ENCODE results near the gene YEATS2.

YEATS2 gene

DNA sequence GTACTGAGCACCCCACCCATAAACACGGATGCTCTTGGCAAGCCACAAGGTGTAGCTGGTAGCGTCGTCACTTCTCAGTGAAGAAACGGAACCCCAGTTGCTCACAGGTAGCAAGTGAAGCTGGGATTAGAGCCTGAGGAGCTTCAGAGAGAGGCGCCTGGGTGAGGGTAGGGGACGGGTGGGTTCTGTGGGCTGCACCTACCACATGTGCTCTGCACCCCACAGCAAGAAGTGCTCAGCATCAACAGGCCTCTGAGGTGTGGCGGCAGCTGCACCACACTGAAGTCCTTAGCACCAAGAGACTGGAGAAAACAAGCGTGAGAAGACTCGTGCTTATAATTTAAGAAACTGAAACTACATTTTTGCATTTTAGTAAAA lies 118.0 kb downstream of the YEATS2 start:
- DNase-seq = no peak

DNA sequence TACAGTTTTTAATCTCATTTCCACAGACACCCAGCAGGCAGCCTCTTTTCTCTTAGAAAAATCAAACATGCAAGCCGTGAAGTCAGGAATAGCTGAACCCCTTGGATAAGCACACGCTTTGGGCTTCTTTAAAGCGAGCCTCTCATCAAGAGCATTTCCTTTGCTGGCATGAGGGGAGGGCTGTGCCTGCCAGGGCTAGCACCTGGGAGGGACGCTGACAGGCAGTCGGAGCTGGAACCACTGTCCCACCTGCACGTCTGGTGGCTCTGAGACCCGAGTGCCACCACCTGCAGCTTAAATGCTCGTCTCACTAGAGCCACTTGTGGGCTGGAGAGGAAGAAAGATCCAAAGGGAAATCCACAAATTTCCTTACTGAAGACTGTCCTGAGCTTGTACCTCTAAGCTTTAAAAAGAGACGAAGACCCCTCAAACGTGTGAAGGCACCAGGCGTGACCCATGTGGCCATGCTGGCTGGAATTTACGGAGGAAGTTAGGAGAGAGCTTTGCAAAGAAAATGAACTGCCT lies 118.4 kb downstream of the YEATS2 start:
- DNase-seq = no peak

DNA sequence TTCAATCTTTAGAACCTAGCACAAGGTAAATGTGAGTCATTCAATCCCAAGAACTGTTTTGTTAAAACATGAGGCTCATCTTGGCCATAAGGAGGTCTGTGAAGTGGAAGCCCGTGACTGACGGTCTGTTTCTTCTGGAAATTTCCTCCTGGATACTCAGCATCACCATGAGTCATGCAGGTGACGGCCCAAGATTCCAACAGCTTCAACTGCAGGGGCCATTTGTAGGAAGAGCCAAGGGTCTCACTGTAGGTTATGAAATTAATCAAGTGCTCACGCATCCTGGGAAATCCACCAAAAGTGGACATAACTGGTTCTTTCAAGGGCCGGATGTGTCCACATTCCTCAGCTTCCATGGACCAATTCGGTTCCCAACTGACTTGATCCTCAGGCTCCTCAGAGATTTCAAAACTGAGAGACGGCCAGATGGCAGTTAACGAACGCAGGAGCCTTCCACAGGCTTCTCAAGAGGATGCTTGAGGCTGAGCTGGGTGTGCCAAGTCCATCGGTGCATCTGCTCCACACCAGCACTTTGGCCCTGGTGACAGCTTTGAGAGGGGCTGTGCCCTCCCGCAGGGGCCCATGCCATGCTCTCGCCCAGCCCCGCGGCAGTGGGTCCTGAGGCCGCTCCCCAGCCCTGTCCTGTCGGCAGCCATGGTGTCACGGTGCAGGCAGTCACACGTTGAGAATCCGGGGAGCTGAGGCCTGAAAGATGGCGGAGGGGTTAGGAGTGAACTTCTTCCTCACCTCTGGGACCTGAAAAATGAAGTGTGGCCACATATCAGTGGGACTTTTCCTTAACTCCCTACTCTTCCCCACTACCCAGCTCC lies 119.3 kb downstream of the YEATS2 start:
- no peak for DNase-seq

DNA sequence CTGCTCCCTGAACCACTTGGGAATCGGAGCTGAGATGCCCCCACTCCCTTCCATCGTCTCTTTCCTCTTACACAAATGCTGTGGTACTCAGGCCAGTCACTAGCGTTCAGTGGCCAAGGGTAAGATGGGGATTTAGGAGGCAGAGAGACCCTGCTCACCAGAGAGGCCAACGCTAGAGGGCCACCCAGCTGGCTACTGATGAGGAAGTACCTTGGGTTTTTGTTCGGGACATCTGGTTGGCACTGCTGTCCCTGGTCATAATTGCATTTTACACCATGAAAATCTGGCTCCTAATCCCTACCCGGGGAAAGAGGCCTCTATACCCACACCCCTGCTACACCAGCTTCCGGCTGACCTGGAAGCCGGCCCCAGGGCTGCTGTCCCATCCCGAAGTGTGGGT lies 120.0 kb downstream of the YEATS2 start:
- no peak for DNase-seq

DNA sequence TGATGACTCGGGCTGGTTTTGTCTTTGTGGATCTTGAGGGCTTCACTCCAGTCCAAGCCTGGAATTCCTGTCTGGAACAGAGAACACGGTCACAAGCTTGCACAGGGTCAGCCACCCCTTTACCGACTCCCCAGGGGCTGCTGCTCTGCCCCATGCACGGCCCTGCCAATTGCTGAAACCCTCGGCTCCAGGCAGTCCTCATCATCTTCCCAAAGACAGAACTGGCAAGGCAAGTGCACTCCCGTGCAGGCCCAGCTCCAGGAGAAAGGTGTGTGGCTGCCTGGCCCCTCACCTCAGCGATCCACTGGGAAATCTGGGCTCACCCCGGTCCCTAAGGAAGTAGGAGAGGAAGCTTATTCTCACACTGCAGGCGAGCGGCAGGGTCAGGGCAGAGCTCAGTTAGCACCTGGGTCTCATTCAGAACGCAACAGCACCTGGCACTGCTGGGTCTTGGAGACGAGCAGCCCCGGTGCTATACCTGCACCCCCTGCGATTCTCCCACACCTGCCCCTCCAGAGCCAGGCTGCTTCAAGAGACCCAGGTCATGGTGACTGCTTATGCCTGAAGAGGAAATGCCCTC lies 120.5 kb downstream of the YEATS2 start:
- no peak for DNase-seq

DNA sequence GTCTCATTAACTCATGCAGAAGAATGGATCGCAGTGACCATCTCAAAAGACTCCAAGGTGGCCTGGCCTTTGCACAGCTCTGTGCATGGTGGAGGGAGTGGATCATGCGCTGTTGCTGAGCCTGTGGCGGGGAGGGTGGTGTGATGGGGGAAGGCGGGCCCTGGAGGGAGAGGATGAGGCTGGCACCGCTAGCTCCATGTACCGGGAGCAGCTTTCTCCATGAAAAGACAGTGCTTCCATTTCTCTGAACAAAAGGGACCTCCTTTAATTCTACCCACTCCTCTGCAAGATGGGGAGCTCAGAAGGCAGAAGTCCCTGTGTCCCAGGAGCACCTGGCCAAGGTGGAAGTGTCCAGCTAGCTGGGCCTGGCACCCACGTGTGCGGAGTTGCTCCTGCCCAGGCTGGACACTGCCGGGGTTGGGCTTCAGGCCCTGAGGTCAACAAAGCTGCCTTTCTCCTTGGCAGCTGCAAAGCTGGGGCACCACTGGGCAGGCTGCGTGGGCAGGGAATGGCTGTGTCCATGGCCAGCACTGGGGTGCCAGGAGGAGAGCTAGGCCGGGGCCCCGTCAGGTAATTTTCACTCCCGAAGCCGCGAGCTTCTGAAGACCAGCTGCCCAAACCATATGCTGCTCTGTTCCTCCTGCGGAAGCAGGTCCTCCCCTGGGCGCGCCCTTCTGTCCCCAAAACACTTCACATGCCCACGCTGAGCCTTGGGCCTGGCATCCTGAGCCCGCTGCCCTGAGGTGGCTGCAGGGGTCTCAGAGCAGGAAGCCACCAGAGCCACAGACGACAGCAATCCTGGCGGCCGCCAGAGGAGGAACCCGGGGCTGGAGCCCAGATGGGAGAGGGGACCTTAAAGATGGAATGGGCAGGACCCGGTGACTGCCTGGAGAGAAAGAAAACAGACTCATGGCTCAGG lies 121.4 kb downstream of the YEATS2 start:
- DNase-seq = no peak

DNA sequence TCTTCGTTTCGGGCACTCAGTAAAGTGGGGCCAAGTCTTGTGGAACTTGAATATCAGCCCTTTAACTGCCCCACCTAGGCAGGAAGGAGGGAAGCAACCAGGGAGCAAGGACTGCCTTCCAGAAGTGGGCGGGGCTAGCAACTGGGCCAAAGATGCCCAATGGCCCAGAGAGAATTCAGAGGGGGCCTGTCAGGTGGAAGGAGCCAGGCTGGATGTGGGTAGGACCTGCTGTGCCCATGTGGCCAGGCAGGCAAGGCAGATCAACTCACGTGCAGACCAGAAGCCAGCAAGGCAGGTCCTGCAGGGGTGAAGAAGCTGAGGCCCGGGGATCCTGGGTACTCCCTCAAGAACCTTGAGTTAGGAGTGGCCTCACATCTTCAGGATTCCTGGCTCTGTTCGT lies 122.2 kb downstream of the YEATS2 start:
- DNase-seq = no peak

DNA sequence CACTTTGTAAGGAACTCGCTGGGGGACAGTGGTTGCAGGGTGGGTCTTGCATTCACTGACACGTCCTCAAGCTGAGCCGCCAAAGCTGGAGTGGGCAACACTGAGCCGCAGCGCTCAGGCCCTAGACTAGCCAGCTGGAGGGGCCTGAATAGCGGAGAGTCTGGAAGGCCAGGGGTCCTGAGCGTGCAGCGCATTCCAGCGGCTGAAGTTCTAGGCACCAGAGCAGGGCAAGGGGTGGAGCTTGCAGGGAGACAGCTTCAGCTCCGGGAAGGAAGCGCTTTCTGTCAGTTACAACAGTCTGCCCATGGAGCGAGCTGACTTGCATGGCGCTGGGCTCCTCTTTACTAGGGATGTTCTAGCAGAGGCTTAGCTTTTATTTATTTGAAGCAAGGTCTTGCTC lies 125.0 kb downstream of the YEATS2 start:
- DNase-seq = no peak

DNA sequence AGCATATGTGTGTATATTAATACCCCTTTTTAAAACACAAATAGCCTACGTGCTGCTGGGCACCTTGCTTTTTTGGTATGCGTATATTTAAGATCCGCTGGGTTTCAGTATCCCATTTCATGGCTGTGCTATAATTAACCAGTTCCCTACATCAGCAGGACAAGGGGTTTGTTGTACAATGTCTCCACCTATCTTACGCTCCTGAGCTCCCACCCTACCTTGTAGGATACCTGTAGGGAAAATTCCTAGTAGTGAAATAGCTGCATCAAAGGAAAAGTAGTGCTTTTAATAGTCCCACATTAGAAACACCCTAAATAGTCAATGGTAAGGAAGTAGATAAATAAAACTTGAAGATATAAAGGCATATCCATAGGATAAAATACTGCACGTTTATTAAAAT lies 126.4 kb downstream of the YEATS2 start:
- no peak for DNase-seq

DNA sequence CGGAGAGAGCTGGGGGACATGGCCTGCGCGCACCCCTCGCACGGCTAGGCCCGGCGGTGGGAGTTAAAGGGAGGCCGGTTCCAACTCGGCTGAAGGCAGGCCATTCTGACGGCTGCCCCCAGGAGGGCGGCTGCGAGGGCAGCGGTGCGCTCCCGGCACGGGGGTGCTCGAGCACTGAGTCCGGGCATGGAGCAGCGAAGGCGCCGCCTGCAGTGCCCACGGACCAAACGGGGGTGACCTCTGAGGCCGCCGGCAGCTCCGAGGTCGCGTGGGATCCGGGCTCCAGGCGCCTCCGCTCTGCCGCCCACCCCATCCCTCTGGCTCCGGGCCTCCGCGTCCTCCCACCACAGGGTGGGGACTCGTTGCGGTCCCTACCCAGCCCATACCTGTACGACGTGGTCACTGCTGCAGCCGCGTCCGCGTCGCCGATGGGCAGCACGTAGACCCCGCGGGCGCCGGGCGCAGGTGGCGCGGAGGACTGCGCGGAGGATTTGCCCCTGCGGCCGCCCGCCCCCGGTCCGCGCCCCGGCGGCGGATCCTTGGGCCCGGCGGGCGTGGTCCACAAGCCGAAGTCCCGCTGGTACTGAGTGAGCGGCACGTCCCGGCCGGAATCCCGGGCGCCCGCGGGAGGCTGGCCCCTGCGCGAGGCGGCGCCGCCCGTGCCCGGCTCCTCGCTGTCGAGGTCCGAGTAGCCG lies 127.3 kb downstream of the YEATS2 start:
- no peak for DNase-seq

DNA sequence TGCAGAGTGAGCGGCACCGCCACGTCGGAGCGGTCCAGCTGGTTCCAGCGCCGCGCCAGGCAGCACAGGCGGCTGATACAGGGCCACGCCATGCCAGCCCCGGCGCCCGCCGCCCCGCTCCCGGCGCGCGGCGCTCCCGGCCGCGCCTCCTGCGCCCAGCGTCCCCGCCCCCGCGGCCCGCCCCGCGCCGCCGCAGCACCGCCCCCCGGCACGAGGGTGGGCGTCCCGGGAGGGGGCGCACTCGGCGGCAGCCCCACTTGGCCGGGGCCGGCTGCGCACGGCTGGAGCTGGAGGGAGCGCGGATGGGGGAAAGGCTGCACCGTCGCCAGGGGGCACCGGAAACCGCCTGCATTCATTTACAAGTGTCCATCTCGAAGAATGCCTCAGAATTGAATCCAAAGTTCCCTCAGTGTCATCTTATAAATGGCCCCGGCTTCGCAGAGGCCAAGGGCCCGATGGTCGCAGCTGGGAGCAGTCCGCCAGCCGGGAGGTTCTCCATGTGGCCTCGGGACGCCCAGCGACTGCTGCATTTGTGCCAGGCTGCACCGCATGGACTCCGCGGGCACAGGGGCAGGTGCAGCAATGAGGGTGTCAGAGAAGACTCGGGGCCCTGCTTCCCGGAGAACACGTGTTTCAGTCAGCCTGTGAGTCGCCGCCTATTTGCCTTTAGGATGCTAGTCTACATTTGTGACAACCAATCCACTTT lies 128.0 kb downstream of the YEATS2 start, which contains the start of gene MAP6D1:
MAP6D1 (minus strand) TSS at position 122 of the 706 bp plus-strand sequence; CDS start at position 92, 30 bp downstream.
- no peak for DNase-seq

DNA sequence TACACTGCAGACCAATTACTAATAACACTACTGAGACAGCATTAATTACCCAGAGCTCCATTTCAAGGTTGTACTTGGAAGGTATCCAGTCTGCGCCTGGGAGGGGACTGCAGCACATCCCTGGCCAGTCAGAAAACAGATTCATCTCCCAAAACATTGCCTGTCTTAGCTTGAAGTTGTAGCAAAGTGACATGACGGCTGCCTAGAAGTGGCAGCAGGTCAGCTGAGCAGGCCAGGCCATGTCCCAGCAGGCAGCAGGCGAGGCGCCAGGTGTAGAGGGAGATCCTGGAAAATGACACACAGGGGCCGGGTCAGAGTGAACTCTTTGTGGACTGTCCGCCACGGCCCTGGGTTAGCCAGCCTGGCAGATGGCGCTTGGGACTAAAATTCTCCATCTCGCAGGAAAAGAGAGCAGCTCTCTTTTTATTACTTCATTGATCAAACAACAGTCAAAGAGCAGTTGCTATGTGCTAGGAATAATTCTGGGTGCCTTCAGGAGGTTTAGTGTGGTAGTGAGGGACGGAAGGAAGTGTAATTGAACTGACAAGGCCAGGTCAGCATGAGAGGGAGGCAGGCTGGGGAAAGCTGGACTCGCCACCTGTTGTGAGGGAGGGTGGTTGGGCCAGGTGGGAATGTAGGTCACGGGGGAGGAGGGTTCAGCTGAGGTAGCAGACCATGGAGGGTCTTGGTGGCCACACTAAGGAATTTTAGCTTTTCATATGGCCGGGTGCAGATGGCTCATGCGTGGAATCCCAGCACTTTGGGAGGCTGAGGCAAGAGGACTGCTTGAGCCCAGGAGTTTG lies 129.1 kb downstream of the YEATS2 start:
- DNase-seq = no peak

DNA sequence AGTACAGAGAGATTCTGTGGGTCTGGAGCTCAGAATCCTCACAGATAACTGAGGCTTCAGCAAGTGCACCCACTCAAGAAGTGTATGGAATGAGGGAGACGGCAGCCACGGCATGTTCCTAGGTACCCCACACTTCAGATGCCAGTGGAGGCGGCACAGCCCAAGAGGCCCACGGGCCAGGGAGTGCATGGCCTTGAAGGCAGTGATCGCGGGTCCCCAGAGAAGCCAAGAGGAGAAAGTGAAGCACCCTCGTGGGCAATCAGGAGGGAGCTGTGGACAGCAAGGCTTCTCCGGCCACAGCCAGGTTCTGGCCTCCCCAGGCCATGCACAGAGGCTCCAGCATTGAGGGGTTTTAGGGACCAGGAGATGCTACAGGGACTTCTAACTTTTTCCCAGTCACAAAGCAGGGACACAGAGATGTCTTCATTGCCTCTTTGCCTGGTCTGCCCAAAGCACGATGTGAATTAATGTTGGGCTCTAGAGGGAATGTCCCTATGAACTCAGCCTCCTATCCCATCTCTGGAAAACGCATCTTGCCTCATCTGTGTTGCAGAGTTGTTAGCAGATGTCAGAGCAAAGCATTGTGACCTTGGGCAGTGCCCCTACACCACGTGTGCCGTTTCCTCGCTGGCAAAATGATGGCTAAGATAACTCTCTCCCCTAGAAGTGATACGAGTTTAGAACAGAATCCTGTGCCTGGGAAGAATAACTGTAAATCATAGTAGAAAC lies 130.4 kb downstream of the YEATS2 start:
- no peak for DNase-seq

DNA sequence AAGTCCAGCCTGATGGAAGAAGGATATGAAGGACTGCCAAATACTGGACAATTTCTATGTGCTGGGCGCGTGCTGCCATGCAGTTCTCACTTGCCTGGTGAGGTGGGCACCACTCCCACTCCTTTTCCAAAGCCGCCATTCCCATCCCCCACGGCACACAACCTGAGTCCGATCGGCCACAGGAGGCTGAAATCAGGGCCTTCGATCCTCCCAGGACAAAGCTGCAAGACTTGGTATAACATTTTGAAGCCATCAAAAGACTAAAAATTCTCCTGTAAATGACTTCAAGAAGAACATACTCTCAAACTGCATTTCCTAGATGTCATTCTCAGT lies 130.9 kb downstream of the YEATS2 start:
- DNase-seq = no peak

DNA sequence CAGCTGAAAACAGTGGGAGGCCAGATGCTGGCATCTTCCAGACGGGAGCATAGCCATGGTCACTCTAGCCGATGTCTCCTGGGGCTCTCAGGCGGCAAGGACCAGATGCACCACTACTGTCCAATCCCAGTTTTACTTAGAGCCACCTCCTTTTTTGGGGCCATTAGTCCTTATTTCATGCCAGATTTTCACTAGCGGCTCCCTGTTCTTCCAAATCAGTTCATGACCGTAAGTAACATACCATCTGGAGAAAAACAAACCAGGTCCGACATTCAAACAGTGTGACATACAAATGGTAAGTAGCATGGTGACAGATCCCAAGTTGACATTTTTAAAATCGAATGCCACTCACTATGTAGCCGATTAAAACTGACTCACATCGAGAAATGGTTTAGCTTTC lies 131.9 kb downstream of the YEATS2 start:
- DNase-seq = no peak

DNA sequence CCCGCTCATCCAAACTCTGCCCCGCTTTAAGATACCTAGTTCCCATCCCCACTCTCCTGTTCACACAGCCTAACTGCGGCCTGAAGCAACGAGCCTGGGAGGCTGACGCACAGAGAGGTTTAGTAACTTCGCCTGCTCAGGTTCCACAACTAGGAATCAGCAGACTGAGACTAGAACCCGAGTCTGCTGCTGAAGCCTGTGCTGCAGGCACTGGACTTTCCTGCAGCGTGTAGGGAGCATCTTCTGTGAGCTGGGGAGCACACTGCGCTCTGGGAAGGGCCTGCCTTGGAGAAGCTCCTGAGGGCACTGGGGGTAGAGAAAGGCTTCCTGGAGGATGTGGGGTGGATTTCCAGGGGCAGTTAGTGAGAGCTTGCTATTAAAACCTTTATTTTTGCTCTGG lies 132.6 kb downstream of the YEATS2 start:
- DNase-seq = no peak

DNA sequence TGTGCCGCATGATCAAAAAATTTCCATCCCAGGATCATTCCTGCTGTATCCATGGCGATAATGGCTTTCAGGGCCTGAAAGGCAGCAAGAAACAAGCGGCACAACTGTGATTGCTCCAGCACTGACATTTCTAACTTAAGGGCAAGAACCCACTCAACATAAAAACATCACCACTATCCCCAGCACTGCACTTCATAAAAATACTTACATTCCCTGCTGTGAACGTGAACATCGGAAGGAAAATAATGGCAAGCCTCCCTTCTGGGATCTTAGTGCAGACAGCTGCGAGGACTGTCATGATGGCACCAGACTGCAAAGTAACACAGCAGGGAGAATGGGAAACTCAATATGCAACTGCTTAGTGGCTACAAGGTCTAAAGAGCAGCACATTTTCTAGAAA lies 135.9 kb downstream of the YEATS2 start:
- DNase-seq = no peak

DNA sequence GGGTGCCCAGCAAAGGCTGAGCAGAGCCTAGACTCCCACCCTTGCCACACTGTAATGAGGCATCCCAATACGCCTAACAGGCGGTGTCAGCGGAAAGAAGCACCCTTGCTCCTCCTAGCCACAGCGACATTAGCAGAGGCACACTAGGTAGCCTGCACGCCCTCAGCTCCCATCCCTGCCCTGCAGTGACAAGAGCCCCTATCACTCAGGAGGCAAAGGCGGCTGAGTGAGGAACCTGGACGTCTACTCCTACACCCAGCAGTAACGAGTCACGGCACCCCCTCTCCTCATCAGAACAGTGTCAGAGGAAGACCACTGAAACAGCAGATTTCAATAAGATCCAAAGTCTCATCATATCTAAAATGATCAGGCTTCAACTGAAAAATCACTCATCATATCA lies 139.8 kb downstream of the YEATS2 start:
- no peak for DNase-seq

DNA sequence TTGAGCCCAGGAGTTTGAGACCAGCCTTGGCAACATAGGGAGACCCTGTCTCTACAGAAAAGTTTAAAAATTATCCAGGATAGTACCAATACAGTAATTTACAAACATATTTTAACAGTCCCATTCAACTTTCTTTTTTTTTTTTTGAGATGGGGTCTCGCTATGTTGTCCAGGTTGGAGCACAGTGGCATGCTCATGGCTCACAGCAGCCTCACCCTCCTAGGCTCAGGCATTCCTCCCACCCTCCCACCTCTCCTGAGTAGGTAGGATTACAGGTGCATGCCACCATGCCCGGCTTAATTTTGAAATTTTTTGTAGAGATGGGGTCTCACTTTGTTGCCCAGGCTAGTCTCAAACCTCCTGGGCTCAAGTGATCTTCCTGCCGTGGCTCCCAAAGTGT lies 140.3 kb downstream of the YEATS2 start:
- DNase-seq = no peak

DNA sequence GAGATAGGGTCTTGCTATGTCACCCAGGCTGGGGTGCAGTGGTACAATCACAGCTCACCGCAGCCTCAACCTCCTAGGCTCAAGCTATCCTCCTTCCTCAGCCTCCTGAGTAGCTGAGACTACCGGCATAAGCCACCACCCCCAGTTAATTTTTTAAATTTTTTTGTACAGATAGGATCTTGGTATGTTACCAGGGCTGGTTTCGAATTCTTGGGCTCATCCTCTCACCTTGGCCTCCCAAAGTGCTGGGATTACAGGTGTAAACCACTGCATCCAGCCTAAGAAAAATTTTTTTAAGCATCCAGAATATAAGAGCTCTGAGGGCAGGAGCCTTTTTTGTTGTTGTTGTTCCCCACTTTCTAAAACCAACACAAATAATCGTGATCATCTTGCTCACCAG lies 142.2 kb downstream of the YEATS2 start:
- no peak for DNase-seq

DNA sequence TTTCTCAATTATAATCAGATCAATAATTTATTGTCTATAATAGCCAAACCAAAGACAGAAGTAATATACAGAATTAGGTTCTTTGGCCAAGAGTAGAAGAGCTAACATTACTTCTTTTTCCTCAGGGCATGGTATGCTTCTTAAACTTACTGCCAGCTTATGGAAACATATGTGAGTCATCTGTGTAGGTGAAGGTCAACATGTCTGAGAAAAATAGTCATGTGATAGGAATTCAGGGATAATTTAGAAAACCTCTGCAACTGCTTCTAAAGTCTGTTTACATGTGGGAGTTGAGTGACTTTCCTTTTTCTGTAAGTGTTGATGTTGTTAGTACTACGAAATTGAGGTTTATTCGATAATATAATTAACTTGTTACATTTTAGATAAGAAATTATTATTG lies 147.0 kb downstream of the YEATS2 start:
- DNase-seq = no peak
